Activated T-cell treated with anti-CD3 and anti-CD28 coated beads, Interleukin-2, amount 50 U/mL, for 4 hours (primary cell): Measurements from ENCODE around the gene CHMP2A. TPM values are rescaled to one million over a fixed set of nuclear protein-coding genes. Genes with fewer than 3 reads are reported as not detected.

Experiments
- ATAC-seq, 2 donors: fragments of 200-7000 bp; cut with Tn5 transposase; one replicate each; pipeline ENCODE4 v1.10.0; 2021
- DNase-seq: peaks from one replicate; pipeline ENCODE4 v3.0.0-alpha.2; 2020
- H3K27me3 Mint-ChIP-seq: one replicate; pipeline ENCODE4 v1.8.0; 2021; ENCODE audit warnings: low read depth, mixed read lengths
- H3K36me3 Mint-ChIP-seq: one replicate; pipeline ENCODE4 v1.8.0; 2022; ENCODE audit warnings: mixed read lengths; ENCODE audit not compliant: insufficient read depth
- H3K4me1 Mint-ChIP-seq: one replicate; pipeline ENCODE4 v1.8.0; 2021; ENCODE audit warnings: low read depth, mixed read lengths
- H3K4me3 Mint-ChIP-seq: one replicate; pipeline ENCODE4 v1.8.0; 2021; ENCODE audit warnings: mild to moderate bottlenecking, moderate library complexity, mixed read lengths
- H3K9me3 Mint-ChIP-seq: one replicate; pipeline ENCODE4 v1.8.0; 2021; ENCODE audit warnings: mixed read lengths
- total RNA-seq, 3 donors: library from RNA; stranded (reverse); gene quantifications; one replicate each; pipeline ENCODE4 v1.2.1, GENCODE V29; 2021

Gene CHMP2A
- total RNA-seq, 3 donors from 2014 or later, result 117 to 128 (median 119) TPM

GRCh38 chr19:58561373-58562121, 6.6 kb upstream of the CHMP2A start:
- Mint-ChIP-seq H3K4me3 (peak overlapping the region; percentile 76), H3K4me1 (peaks cover 52% of the 10 kb centered on the region), H3K27me3 (no peaks in the 10 kb centered on the region), H3K9me3 (no peaks in the 10 kb centered on the region), H3K36me3 (peaks cover 2% of the 10 kb centered on the region)
- DNase-seq (no peak), ATAC-seq (no peak)

- H3K4me3 Mint-ChIP-seq, result peak overlapping the region; percentile 76
- no peak for DNase-seq
- no peaks in the 10 kb centered on the region for H3K9me3 Mint-ChIP-seq
- ATAC-seq, result no peak
- H3K4me1 Mint-ChIP-seq, result peaks cover 58% of the 10 kb centered on the region
- H3K36me3 Mint-ChIP-seq, result peaks cover 7% of the 10 kb centered on the region
- no peaks in the 10 kb centered on the region for H3K27me3 Mint-ChIP-seq
Observed at GRCh38 chr19:58560921-58561320, 6.0 kb upstream of the CHMP2A start.

- Mint-ChIP-seq H3K27me3 (no peaks in the 10 kb centered on the region), H3K9me3 (no peaks in the 10 kb centered on the region)
- no peak for DNase-seq
Observed at GRCh38 chr19:58560007-58560887, 5.3 kb upstream of the CHMP2A start.

GRCh38 chr19:58559275-58560006, 4.5 kb upstream of the CHMP2A start:
- Mint-ChIP-seq H3K4me3 (peak overlapping the region; percentile 98), H3K4me1 (peaks cover 66% of the 10 kb centered on the region), H3K27me3 (no peaks in the 10 kb centered on the region), H3K9me3 (no peaks in the 10 kb centered on the region), H3K36me3 (peaks cover 15% of the 10 kb centered on the region)
- DNase-seq, result no peak
- peak in 1 of 2 donors; percentile 6 for ATAC-seq

More at GRCh38 chr19:58560007-58560887, 5.3 kb upstream of the CHMP2A start:
- peaks cover 61% of the 10 kb centered on the region for H3K4me1 Mint-ChIP-seq
- no peak for ATAC-seq
- peaks cover 9% of the 10 kb centered on the region for H3K36me3 Mint-ChIP-seq
- H3K4me3 Mint-ChIP-seq, result peak overlapping the region; percentile 98

- DNase-seq (peak; percentile 99), ATAC-seq (peak; percentile 70 to 71)
- Mint-ChIP-seq H3K4me1 (peaks cover 65% of the 10 kb centered on the region), H3K27me3 (no peaks in the 10 kb centered on the region), H3K36me3 (peaks cover 18% of the 10 kb centered on the region), H3K4me3 (peak overlapping the region; percentile 98), H3K9me3 (no peaks in the 10 kb centered on the region)
Observed at GRCh38 chr19:58558623-58559274, 3.8 kb upstream of the CHMP2A start.

- Mint-ChIP-seq H3K36me3 (peaks cover 21% of the 10 kb centered on the region), H3K4me1 (peaks cover 63% of the 10 kb centered on the region)
Observed at GRCh38 chr19:58558066-58558622, 3.2 kb upstream of the CHMP2A start, which contains the start of gene UBE2M. Gene UBE2M, minus strand, starts transcription at chr19:58558611. Its CDS starts 230 bp downstream, at chr19:58558381.

GRCh38 chr19:58557221-58558065, 2.5 kb upstream of the CHMP2A start:
- DNase-seq (no peak), ATAC-seq (no peak)
- peaks cover 66% of the 10 kb centered on the region for H3K4me1 Mint-ChIP-seq

More at GRCh38 chr19:58558066-58558622, 3.2 kb upstream of the CHMP2A start, which contains the start of gene UBE2M:
- Mint-ChIP-seq H3K27me3 (no peaks in the 10 kb centered on the region), H3K4me3 (peak within 1 kb of the TSS; percentile 98), H3K9me3 (no peaks in the 10 kb centered on the region)
- DNase-seq (peak; percentile 44), ATAC-seq (peak; percentile 17 to 18)

GRCh38 chr19:58556622-58557220, 1.8 kb upstream of the CHMP2A start:
- Mint-ChIP-seq H3K4me3 (peak overlapping the region; percentile 98), H3K36me3 (peaks cover 32% of the 10 kb centered on the region), H3K4me1 (peaks cover 59% of the 10 kb centered on the region), H3K27me3 (no peaks in the 10 kb centered on the region), H3K9me3 (no peaks in the 10 kb centered on the region)
- ATAC-seq, result no peak
- no peak for DNase-seq

More at GRCh38 chr19:58557221-58558065, 2.5 kb upstream of the CHMP2A start:
- H3K27me3 Mint-ChIP-seq, result no peaks in the 10 kb centered on the region
- H3K36me3 Mint-ChIP-seq, result peaks cover 27% of the 10 kb centered on the region
- H3K9me3 Mint-ChIP-seq, result no peaks in the 10 kb centered on the region
- peak overlapping the region; percentile 98 for H3K4me3 Mint-ChIP-seq

- no peak for DNase-seq
- H3K27me3 Mint-ChIP-seq, result no peaks in the 10 kb centered on the region
- no peak for ATAC-seq
- H3K4me3 Mint-ChIP-seq, result peak overlapping the region; percentile 98
- H3K4me1 Mint-ChIP-seq, result peaks cover 52% of the 10 kb centered on the region
- H3K36me3 Mint-ChIP-seq, result peaks cover 36% of the 10 kb centered on the region
- H3K9me3 Mint-ChIP-seq, result no peaks in the 10 kb centered on the region
Observed at GRCh38 chr19:58555920-58556621, 1.2 kb upstream of the CHMP2A start.

GRCh38 chr19:58555369-58555885, 522 bp upstream of the CHMP2A start:
- H3K4me1 Mint-ChIP-seq, result peaks cover 51% of the 10 kb centered on the region
- ATAC-seq (no peak), DNase-seq (no peak)
- peak overlapping the region; percentile 98 for H3K4me3 Mint-ChIP-seq
- H3K27me3 Mint-ChIP-seq, result no peaks in the 10 kb centered on the region
- peaks cover 38% of the 10 kb centered on the region for H3K36me3 Mint-ChIP-seq
- H3K9me3 Mint-ChIP-seq, result no peaks in the 10 kb centered on the region

GRCh38 chr19:58553799-58554493, 959 bp downstream of the CHMP2A start:
- Mint-ChIP-seq H3K27me3 (no peaks in the 10 kb centered on the region), H3K4me1 (peaks cover 44% of the 10 kb centered on the region), H3K9me3 (no peaks in the 10 kb centered on the region), H3K36me3 (peaks cover 46% of the 10 kb centered on the region), H3K4me3 (peak overlapping the region; percentile 98)
- ATAC-seq (no peak), DNase-seq (no peak)
